ENCODE results near the gene KRT78.

KRT78 gene

GRCh38 chr12:52822771-52823510 lies 25.9 kb downstream of the KRT78 start:
- no peak for DNase-seq

GRCh38 chr12:52821826-52822660 lies 26.8 kb downstream of the KRT78 start:
- peak; percentile 35 for DNase-seq

GRCh38 chr12:52821071-52821730 lies 27.6 kb downstream of the KRT78 start:
- no peak for DNase-seq

GRCh38 chr12:52820521-52820920 lies 28.3 kb downstream of the KRT78 start:
- DNase-seq = no peak

GRCh38 chr12:52819731-52820510 lies 28.9 kb downstream of the KRT78 start:
- no peak for DNase-seq

GRCh38 chr12:52818887-52819420 lies 29.8 kb downstream of the KRT78 start:
- no peak for DNase-seq

- no peak for DNase-seq
These were observed 30.4 kb downstream of the KRT78 start for GRCh38 chr12:52818388-52818787.

GRCh38 chr12:52817699-52818238 lies 31.0 kb downstream of the KRT78 start:
- no peak for DNase-seq

GRCh38 chr12:52817003-52817698 lies 31.6 kb downstream of the KRT78 start:
- no peak for DNase-seq

GRCh38 chr12:52815676-52816588 lies 32.9 kb downstream of the KRT78 start:
- DNase-seq = no peak

GRCh38 chr12:52815161-52815560 lies 33.6 kb downstream of the KRT78 start:
- DNase-seq = no peak

- no peak for DNase-seq
These were observed 34.1 kb downstream of the KRT78 start for GRCh38 chr12:52814710-52815155.

- DNase-seq = peak; percentile 53
These were observed 34.7 kb downstream of the KRT78 start, which contains the start of gene KRT4 for GRCh38 chr12:52813885-52814709. Gene KRT4 (minus strand): TSS chr12:52814116. CDS start chr12:52814058, 58 bp downstream.

- DNase-seq = no peak
These were observed 35.5 kb downstream of the KRT78 start for GRCh38 chr12:52813203-52813819.

- DNase-seq = no peak
These were observed 36.0 kb downstream of the KRT78 start for GRCh38 chr12:52812749-52813148.

- no peak for DNase-seq
These were observed 36.8 kb downstream of the KRT78 start for GRCh38 chr12:52812073-52812400.

GRCh38 chr12:52811191-52812072 lies 37.4 kb downstream of the KRT78 start:
- DNase-seq = no peak

- DNase-seq = no peak
These were observed 38.2 kb downstream of the KRT78 start for GRCh38 chr12:52810554-52810953.

Data from EL (cell line).